GM21526 (cell line): Measurements from ENCODE around the gene RPL35A.

Source experiments
- ATAC-seq: cut with Tn5 transposase; IDR thresholded peaks from one replicate; pipeline ENCODE4 v1.9.1; 2021; ENCODE audit warnings: moderate library complexity; ENCODE audit not compliant: unreplicated experiment, low FRiP score

Gene RPL35A

DNA sequence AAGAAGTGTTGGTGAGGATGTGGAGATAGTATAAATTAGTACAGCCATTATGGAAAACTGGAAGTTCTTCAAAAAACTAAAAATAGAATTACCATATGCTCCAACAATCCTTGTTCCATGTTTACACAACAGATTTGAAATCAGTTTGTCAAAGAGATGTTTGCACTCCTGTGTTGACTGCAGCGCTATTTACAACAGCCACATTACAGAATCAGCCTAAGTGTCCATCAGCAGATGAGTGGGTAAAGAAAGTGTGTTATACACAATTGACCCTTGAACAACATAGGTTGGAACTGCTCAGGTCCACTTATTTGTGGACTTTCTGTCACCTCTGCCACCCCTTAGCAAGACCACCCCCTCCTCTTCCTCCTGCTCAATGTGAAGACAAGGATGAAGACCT, 44.7 kb downstream of the RPL35A start:
- ATAC-seq: no peak

DNA sequence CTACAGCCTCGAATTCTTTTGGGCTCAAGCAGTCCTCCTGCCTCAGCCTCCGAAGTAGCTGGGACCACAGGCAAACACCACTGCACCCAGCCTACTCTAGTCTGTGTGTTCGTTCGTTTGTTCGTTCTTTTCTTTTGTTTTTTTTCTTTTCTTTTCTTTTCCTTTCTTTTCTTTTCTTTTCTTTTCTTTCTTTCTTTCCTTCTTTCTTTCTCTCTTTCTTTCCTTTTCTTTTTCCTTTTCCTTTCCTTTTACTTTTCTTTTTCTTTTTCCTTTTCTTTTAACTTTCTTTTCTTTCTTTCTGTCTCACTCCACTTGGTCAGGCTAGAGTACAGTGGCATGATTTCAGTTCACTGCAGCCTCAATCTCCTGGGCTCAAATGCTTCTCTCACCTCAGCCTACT, 46.9 kb downstream of the RPL35A start:
- ATAC-seq: no peak

DNA sequence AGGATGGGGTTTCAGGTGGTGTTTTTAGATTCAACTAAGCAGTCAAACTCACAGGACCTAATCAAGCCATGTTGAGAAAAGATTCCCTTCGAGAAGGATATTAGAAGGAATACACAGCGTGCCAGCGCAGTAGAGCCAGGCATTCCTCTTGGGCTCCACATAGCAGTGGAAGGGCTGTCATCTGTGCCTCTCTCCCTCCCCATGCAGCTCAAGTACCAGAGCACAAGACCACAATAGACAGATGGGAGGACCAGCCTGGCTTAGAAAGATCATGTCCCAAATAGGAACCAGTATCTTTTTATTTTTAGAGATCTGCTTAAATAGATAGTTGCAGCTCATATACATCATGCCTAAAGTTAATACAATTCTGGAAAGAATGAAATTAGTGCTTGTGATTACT, 47.9 kb downstream of the RPL35A start:
- ATAC-seq: no peak
